ENCODE results near the gene RUNX1.

DNA sequence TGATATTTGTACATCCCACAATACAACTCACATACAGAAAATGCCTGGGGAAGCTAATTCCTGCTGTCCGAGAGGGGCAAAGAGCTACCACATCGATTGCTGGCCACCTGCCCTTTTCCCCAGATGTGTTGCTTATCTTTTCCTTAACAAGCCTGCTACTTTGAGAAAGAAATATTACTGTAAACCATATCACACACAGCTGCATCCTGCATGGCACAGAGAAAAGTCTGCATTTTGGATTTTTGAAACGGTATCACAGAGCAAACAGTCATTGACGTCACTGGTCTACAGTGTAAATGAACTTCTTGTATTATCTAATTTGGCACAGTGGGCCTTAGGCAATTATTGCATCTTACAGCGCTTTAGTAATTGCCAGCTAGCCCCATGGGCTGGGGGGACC, 215.6 kb downstream of the RUNX1 start:
- TF ChIP-seq HDGF (IDR thresholded peaks at IDR 0.05; ENCODE audit: borderline replicate concordance) (no peak), SP1 (IDR thresholded peaks at IDR 0.05) (no peak), ELF4 (IDR thresholded peaks at IDR 0.05) (no peak), FOXM1 (IDR thresholded peaks at IDR 0.05; ENCODE audit: borderline replicate concordance) (no peak), BHLHE40 (IDR thresholded peaks at IDR 0.05; ENCODE audit: borderline replicate concordance) (no peak), FOXK2 (IDR thresholded peaks at IDR 0.05) (no peak), SUZ12 (IDR thresholded peaks at IDR 0.05) (no peak), TARDBP (IDR thresholded peaks at IDR 0.05) (no peak), LEF1 (IDR thresholded peaks at IDR 0.05; ENCODE audit: borderline replicate concordance) (no peak), NFRKB (IDR thresholded peaks at IDR 0.05) (no peak), FOXA1 (IDR thresholded peaks at IDR 0.05) (no peak), CTBP1 (IDR thresholded peaks at IDR 0.05; ENCODE audit: borderline replicate concordance) (no peak)

Measured in HEK293T (cell line).